HG03432 (cell line): ENCODE results near the gene ASIC4.

ENCODE experiments used
- ATAC-seq: cut with Tn5 transposase; IDR thresholded peaks from one replicate; pipeline ENCODE4 v1.9.1; 2021; ENCODE audit warnings: mild to moderate bottlenecking, moderate library complexity; ENCODE audit not compliant: unreplicated experiment

ASIC4 gene

DNA sequence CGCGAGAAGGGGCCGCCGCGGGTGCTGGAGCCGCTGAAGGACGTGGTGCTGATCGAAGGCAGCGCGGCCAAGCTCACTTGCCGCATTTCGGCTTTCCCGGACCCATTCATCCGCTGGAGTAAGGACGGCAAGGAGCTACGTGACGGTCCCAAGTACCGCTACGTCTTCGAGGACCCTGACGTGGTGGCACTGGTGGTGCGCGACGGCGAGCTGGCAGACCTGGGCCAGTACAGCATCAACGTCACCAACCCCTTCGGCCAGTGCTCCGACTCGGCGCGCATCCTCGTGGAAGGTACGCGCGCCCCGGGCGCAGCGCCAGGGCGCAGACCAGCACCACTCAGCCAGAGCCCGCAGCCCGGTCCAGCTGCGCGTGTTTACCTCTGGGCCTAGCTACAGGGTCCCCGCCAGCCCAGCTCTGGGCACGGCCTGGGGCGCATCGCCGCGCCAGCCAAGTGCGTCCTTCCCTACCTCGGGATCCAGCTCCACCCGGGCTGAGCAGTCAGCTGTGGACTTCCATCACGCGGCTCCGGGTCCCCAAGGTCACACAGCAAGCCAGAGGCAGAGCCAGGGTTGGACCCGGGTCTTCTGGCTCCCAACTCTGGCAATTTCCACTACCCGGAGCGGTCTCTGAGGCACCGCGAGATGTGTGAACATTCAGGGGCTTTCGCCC lies 17.3 kb upstream of the ASIC4 start:
- no peak for ATAC-seq

DNA sequence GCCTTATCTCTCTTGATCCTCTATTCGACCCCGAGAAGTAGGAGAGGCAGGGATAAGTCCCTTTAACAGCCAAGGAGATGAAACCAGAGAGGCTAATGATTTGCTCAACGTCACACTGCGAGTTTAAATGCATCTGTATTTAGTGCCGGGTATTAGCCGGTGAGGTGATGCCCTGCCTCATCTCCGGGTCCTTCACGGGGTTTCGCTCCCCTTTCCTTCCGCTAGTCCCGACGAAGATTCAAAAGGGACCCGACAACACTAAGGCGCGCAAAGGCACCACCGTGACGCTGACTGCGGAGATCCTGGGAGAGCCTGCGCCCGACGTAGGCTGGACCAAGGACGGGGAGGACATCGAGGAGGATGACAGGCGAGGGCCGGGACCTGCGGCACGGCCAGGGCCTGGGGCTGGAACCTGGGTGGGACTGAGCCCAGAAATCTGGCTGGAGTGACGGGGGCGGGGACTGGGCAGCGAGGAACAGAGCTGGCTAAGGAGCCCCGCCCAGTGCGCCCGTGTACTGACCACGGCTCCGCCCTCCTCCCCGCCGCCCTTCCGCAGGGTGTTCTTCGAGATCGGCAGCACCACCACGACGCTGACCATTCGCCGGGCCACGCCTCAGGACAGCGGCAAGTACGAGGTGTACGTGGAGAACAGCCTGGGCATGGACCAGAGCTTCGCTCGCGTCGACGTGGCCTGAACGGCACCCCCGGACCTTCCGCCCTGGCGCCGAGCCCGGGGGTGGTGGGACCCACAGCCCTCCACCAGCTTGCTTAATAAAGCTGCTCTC lies 16.6 kb upstream of the ASIC4 start:
- peak; percentile 26 for ATAC-seq

DNA sequence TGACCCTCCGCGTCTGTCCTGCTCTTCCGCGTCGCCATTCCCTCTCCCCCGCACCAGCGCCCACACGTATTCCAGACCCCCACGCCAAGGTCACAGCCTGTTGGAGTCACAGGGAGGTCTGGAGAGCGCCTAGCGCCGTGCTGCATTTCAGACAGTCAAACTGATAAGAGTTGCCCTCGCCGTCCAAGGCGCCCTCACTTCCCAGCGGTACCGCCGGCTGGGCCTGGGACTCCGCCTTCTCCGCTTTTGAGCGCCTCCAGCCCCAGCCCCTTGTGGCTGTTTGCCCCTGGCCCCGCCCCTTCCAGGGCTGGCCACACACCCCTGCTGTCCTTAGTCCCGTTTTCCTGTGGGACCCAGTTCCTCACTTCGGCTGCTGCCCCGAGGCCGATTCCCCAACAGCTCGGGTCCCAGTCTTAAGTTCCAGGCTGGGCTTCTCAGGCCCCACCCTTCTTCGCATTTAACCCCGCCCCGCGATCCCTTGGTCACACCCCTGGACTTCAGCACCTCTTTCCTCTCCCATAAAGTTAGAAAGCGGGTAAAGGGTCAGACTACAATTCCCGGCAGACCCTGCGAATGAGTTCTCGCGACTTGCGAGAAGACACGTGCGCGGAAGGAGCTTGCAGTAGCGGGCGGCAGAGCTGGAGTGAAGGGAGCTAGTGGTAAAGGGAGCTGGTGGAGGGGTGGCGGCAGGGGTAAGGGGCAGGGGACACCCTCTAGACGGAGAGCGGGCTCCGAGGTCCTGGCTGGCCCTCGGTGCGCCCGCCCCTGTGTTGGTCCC lies 15.8 kb upstream of the ASIC4 start, which contains the start of gene GMPPA:
TSS of gene GMPPA (plus strand) at position 612 of the 778 bp plus-strand sequence. CDS start 1,085 bp downstream, outside the sequence.
- peak; percentile 94 for ATAC-seq

DNA sequence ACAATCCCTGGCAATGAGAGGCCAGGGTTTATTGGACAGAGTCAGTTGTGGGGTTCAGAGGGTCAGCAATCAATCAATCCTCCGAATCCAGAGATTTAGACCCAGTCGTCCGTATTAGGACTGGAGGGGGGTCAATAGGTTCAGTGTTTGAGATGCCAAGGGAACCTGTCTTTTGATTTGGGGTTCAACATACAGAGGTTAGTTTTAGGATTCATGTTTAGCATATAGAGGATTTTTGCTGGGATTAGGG lies 15.3 kb upstream of the ASIC4 start:
- ATAC-seq, result no peak

DNA sequence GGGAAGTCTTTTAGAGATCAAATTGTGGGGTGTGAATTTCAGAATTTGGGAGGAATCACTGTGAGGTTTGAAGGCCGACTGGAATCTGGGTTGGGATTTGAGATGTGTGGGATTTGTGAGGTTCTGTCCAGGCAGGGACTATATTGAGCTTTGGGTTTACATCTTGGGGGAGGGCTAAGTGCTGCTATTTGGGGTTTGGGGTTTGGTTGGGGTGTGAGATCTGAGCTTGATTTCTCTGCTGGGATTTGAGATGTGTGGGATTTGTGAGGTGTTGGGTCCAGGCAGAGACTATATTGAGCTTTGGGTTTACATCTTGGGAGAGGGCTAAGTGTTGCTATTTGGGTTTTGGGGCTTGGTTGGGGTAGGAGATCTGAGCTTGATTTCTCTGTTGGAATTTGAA lies 14.7 kb upstream of the ASIC4 start:
- ATAC-seq, result no peak

DNA sequence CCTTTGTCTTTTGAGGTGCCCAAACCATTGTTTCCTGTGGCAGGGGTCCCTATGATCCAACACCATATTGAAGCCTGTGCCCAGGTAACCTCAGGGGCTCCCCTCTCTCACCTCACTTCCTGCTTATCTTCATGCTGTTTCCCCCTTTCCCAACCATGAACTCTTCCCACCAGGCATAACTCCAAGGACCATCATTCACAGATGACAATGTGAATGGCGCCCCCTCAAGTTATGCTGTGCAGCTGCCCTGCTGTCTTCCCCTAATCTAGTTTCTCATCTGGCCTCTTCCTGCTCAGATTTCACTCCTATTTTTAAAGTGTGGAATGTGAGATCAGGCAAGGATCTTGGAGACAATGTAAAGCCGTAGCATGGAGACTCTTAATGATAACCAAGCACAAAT lies 14.1 kb upstream of the ASIC4 start:
- ATAC-seq, result no peak

DNA sequence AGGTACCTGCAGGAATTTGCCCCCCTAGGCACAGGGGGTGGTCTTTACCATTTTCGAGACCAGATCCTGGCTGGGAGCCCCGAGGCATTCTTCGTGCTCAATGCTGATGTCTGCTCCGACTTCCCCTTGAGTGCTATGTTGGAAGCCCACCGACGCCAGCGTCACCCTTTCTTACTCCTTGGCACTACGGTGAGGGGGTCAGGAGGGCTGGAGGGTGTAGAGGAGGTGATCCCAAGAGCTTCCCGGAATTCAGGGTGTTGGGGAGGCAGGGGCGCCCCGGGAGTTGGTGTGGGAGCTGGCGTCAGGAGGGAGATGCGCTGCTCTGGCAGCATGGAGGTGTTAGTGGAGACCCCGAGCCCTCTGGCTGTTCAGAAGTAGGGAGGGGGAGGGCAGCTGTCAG lies 12.4 kb upstream of the ASIC4 start:
- ATAC-seq, result no peak

DNA sequence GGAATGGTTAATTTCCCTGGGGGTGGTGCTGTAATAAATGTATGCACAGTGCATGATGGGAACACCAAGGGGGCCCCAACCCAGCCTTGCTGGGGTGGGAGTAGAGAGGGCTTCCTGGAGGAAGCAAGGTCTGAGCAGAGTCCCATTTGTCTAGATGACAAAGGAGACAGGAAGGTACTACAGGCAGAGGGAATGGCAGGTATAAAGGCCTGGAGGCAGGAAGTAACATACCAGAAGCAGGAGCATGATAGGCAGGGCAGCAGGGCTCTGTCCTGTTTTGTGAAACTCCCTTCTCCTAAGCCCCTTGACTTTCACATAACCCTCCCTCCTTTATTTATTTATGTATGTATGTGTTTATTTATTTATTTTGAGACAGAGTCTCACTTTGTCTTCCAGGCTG lies 11.7 kb upstream of the ASIC4 start:
- no peak for ATAC-seq

DNA sequence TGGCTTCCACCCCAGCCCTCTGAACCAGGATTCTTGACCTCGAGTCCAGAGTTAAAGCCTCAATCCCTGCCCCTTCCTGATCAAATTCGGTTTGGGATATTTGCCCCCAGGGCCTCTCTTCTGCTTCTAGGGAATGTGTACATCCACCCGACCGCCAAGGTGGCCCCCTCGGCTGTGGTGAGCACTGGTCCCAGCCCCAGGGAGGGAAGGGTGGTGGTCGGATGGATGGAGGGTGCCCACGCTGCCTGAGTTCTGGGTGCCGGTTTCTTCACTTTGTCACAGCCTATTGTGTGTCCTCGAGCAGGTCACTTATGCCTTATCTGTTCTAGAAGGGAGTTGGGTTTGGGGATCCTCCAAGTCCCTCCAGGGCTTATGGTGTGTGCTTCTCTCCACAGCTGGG lies 8.7 kb upstream of the ASIC4 start:
- ATAC-seq, result no peak

DNA sequence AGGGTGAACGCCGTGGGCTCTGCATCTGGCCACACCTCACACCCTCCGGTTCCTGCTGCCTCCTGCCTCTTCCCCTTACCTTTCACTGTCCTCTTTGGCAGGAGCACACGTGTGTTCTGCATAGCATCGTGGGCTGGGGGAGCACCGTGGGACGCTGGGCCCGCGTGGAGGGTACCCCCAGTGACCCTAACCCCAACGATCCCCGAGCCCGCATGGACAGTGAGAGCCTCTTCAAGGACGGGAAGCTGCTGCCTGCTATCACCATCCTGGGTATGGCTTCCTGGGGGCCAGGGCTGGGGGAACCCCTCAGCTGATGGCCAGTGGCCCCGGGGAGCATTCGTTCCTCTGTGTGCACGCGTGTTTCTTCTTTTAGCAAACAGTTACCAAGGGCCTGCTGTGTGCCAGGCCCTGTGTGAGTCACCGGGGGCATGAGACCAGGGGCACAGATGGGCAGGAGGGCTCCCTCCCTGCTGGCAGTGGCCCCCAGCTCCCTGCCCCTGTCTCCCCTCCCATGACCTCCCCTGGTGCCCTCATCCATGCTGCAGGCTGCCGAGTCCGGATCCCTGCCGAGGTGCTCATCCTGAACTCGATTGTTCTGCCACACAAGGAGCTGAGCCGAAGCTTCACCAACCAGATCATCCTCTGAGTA lies 8.0 kb upstream of the ASIC4 start:
- ATAC-seq, result no peak

DNA sequence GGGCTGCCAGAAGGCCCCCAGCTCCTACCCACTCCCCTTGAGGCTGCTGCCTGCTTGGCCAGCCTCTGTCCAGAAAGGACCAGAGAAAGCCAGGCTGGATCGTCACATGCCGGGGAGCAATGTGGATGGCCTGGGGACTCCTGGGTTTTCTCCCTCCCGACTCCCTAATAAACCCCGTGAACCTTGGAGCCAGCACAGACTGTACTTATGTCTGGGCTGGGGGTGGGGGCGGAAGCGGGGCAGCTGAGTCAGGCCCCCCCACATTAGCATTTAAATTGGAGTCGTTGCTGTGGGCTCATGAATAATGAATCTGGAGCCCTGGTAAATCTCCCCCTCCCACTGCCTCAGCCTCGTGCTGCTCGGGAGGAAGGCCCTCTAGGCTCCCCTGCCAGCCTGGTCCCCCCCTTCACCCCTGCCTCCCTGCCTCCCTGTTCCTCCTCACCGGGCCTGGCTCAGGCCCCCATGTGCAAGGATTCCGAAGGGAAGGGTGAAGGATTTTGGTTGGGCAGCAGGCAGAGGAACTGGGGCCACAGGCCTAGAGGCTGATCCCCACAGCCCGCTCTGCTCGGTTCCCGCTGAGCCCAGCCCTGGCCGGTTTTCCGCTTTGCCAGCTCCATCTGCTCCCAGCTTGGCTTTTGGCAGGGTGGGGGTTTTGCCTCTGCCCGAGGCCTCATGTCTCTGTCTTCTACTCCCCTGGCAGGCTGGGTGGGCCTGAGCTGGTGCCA lies 7.3 kb upstream of the ASIC4 start:
- no peak for ATAC-seq

DNA sequence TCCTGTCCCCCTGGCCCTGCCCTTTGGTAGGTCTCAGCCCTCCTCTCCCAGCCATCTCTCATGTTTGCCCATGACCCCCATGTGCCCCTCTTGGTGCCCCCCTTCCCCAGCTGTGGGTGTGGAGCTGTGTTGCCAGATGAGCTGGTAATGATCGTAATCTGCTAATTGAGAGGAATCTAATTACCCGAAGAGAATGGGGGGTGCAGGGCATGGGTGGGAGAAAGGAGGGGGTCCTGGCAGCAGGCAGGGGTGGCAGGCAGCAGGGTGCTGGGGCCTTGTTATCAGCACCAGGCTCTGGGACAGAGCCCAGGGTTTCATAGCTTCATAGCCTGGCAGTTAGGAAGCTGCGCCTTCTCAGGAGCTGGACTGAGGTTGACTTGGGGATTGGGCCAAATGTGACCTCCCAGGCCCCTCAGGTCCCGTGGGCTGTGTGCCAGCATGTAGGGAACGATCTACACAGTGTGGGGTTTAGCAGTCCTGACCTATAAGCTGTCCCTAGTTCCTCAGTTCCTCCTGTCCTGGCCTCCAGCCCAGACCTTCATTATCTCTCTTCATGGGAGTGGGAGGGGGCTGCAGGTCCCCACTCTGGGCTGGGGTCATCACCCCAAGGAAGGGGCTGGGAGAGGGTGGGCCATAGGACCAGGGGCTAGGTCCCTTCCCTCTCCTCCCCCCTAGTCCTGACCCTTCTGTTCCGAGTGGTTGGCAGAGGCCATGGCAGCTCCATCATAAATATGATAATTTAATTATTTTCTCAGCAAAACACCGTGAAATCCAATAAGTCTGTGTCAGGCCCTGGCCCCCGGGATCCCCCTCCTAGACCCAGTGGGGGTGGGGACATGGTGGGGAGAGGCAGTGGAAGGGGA lies 6.5 kb upstream of the ASIC4 start:
- no peak for ATAC-seq

DNA sequence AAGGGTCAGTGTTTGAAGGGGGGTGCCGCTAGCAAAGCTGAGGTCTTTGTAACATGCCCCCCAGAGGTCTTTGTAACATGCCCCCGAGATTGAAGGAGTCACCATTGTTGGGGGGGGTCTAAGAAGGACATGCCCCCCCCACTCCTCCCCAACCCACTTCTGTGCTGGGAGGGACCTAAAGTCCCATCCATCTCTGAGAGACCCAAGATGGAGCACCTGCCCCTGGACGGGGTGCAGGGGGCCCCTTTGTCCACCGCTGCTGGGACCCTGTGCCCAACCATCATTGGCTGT lies 5.9 kb upstream of the ASIC4 start:
- no peak for ATAC-seq

DNA sequence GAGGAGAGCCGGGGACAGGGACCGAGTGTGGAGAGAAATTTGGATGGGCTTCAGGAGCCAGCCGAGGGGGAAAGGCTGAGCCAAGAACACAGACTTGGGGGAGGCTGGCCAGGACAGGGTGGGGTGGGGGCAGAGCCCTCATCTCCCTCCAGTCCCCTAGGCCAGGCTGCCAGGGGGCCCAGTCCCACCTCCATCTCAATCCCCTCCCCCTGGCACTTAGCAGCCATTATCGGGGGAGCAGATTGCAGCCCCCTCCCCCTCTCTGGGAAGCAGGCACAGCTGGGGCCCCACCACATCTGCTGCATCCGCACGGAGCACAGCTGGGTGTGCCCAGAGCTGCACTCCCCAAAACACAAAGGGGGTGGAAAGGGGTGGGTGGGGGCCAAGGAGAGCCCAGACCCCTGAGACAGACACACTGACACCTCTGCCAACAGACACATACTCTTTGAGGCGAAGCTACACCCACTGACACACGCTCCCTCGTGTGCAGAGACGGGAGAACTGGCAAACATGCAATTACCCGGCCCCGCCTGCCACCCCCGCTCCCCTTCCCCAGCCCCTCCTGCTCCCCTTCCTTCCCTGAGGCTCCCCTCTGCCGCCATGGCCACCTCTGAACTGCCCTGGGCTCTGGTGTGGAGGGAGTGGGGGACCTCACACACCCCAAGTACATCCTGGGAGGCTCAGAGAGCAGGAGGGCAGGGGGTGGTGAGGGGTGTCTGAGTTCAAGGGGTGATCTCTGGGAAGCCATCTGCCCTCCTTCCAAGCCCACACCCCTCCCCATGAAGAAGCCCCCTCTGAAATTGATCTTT lies 5.1 kb upstream of the ASIC4 start:
- peak; percentile 24 for ATAC-seq

DNA sequence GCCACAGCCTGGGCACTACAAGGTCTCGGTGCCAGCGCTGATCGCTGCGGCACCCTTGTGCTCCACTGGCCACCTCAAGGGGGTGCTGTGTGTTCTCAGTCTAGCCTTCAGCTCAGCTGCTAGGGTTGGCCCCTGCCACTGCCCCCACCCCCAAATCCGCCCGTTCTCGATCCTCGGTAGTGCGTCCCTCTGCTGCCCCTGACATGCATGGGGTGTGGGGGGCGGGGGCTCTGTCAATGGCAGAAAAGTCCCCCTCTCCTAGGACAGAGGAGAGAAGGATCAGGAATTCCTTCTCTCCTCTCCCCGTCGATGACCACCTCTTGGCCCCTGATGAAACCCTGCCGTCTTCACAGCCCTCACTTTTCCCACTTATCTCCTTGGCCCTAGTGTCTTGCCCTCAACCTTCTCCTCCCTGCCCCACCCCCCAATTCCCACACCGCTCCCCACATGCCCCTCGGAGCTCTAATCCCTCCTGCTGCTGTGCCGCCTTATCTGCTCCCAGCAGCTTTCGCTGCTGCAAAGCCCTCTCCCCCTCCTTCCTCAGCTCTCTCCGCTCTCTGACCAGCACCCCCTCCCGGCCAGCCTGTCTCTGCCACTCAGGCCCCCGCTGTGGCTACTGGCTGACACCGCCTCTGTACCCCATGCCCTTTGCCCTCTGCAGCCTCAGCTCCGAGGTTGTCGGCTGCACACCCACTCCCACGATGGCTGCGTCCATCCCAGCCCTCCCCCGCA lies 4.3 kb upstream of the ASIC4 start:
- ATAC-seq, result peak; percentile 77

DNA sequence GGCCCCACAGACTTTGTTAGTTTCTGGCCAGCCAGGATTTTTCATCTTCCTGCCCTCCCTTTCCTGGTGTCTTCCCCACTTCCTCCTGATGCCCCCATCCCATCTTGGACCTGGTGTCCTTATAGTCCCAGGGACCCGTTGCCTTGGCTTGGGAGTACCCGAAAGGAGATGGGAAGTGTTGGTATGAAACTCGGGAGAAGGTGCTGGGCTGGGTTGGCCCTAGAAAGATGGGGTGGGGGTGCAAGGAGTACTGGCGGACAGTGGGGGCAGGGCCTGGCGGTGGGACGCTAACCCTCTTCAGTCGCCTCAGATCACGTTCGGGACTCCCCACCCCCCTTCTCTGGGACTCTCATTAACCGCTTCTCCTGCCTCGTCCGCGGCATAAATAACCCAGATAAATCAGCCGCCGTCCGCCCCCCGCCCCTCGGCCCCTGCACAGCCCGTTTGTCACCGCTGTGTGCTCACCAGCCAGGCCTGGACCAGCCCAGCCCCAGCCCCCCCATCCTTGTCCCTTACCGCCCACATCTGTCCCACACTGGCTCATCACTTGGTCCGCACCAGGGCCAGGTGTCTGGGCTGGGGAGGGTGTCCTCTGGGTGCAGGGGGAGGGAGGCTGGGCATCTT lies 3.7 kb upstream of the ASIC4 start:
- ATAC-seq, result no peak

DNA sequence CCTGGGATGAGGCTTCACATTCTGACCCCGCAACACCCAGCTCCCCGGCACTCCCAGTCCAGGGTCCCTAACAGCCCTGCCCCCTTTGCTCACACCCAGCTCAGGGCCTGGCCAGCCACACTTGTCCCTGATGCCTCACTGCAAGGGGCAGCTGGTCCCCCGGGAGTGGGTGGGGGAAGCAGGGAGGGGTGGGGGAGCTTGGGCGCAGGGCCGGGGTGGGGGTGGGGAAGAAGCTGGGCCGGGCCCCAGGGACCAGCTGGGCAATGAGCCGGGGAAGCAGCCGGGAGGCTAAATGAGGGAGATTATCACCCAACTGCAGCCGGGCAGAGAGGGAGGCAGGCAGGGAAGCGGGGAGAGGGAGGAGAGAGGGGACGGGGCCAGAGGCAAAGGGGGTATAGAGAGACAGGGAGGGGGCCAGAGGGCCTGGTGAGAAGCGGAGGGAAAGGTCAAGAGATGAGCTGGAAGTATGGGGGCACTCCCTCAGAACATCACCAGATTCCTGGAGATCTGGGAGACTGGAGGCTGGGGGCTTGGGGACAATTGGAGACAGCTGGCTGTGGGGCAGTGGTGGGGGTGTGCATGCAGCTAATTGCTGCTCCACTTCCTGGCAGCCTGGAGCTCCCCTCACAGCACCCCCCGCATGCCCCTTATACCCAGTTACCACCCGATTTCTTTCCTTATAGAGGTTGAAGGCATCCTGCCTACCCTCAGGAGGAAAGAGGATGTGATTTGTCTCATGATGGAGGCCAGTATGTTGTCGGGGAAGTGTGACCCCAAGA lies 2.5 kb upstream of the ASIC4 start:
- ATAC-seq, result no peak
